Loucy (cell line): ENCODE results near the gene SAMD4B.

Source experiments
- H2AFZ ChIP-seq: fragments of 200-600 bp; sonication (generic); 2 replicates; pipeline ENCODE4 v1.6.0; 2016; ENCODE audit warnings: antibody characterized with exemption, mild to moderate bottlenecking, low read length, moderate library complexity
- H3F3A ChIP-seq: fragments of 200-600 bp; 2 replicates; pipeline ENCODE4 v1.6.0; 2016; ENCODE audit warnings: antibody characterized with exemption, low read depth, mild to moderate bottlenecking
- H3K27me3 ChIP-seq: fragments of 200-600 bp; sonication (generic); 2 replicates; pipeline ENCODE4 v1.6.1; 2014; ENCODE audit warnings: low read length, mild to moderate bottlenecking; ENCODE audit not compliant: insufficient read depth, poor library complexity, severe bottlenecking
- H3K36me3 ChIP-seq: fragments of 200-600 bp; sonication (generic); 2 replicates; pipeline ENCODE4 v1.6.1; 2016; ENCODE audit warnings: low read length; ENCODE audit not compliant: insufficient read depth
- H3K4me1 ChIP-seq: fragments of 200-600 bp; sonication (generic); 2 replicates; pipeline ENCODE4 v1.5.1; 2014; ENCODE audit warnings: low read length, mild to moderate bottlenecking; ENCODE audit not compliant: insufficient read depth, poor library complexity, severe bottlenecking
- H3K4me2 ChIP-seq: fragments of 200-600 bp; sonication (generic); 2 replicates; pipeline ENCODE4 v1.6.0; 2014; ENCODE audit warnings: antibody characterized with exemption, low read length, low read depth, mild to moderate bottlenecking; ENCODE audit not compliant: poor library complexity, severe bottlenecking
- H3K4me3 ChIP-seq: fragments of 200-600 bp; sonication (generic); 2 replicates; pipeline ENCODE4 v1.5.1; 2014; ENCODE audit warnings: low read length, mild to moderate bottlenecking, mixed read lengths; ENCODE audit not compliant: poor library complexity, severe bottlenecking
- H3K79me2 ChIP-seq: fragments of 200-600 bp; sonication (generic); 2 replicates; pipeline ENCODE4 v1.6.1; 2014; ENCODE audit warnings: low read length; ENCODE audit not compliant: insufficient read depth
- H3K9ac ChIP-seq: fragments of 200-600 bp; sonication (generic); 2 replicates; pipeline ENCODE4 v1.6.0; 2014; ENCODE audit warnings: mild to moderate bottlenecking, low read depth, low read length, moderate library complexity; ENCODE audit not compliant: poor library complexity, severe bottlenecking
- H3K9me2 ChIP-seq: fragments of 200-600 bp; sonication (generic); replicated peaks from 2 replicates; pipeline ENCODE4 v1.6.1; 2016; ENCODE audit warnings: low read depth, low read length, mixed read lengths
- H3K9me3 ChIP-seq: fragments of 200-600 bp; sonication (generic); 2 replicates; pipeline ENCODE4 v1.6.1; 2014; ENCODE audit warnings: mild to moderate bottlenecking, antibody characterized with exemption, low read length, low read depth; ENCODE audit not compliant: insufficient read depth
- H4K20me1 ChIP-seq: fragments of 200-600 bp; sonication (generic); 2 replicates; pipeline ENCODE4 v1.6.0; 2014; ENCODE audit warnings: antibody characterized with exemption, low read length, mild to moderate bottlenecking; ENCODE audit not compliant: insufficient read depth, poor library complexity, severe bottlenecking
- CTCF ChIP-seq: fragments of 200-600 bp; sonication (generic); conservative IDR thresholded peaks from 2 replicates; pipeline ENCODE4 v1.5.1; 2014; ENCODE audit warnings: mild to moderate bottlenecking, antibody characterized with exemption, low read length
- EZH2phosphoT487 ChIP-seq: fragments of 200-600 bp; IDR thresholded peaks from 2 replicates; pipeline ENCODE4 v1.6.1; 2018; ENCODE audit warnings: antibody characterized with exemption, mild to moderate bottlenecking, moderate library complexity, borderline replicate concordance

SAMD4B gene

GRCh38 chr19:39434123-39435076 is 92.2 kb downstream of the SAMD4B start:
- no peaks in the 10 kb centered on the region for H3F3A ChIP-seq
- no peaks in the 10 kb centered on the region for H3K9me3 ChIP-seq
- H3K79me2 ChIP-seq, result peaks cover 43% of the 10 kb centered on the region
- H3K36me3 ChIP-seq, result peaks cover 30% of the 10 kb centered on the region
- peak overlapping the region; percentile 92 for H3K4me2 ChIP-seq
- H2AFZ ChIP-seq, result no peak overlapping the region
- peak overlapping the region; percentile 100 for H3K4me3 ChIP-seq
- H3K27me3 ChIP-seq, result peaks cover 5% of the 10 kb centered on the region
- peaks cover 35% of the 10 kb centered on the region for H4K20me1 ChIP-seq
- H3K4me1 ChIP-seq, result peaks cover 24% of the 10 kb centered on the region
- TF ChIP-seq CTCF (no peak), EZH2phosphoT487 (no peak)
- H3K9me2 ChIP-seq, result no peaks in the 10 kb centered on the region
- peak overlapping the region; percentile 100 for H3K9ac ChIP-seq
